Immature natural killer cell (primary cell): Measurements from ENCODE around the gene PHKG2. TPM values are rescaled to one million over a fixed set of nuclear protein-coding genes. Genes with fewer than 3 reads are reported as not detected.
"Not testable (repeated sequence)": the region's sequence is repeated elsewhere in the genome, so short reads cannot be mapped to it uniquely, and the experiment has no call there.

Source experiments
- DNase-seq, 3 donors: peaks; one replicate each; pipeline ENCODE4 v3.0.0; 2022; ENCODE audit warnings: mixed read lengths in 1 of 3
- H3K27ac Mint-ChIP-seq, 6 donors: one replicate each; pipeline ENCODE4 v1.8.0; 2020; ENCODE audit warnings: mixed read lengths in 6 of 6, mild to moderate bottlenecking in 5 of 6, inconsistent platforms in 4 of 6, moderate library complexity in 3 of 6
- H3K27me3 Mint-ChIP-seq, 3 donors: one replicate each; pipeline ENCODE4 v1.8.0; 2020 to 2021; ENCODE audit warnings: low read depth in 3 of 3, mild to moderate bottlenecking in 3 of 3, mixed read lengths in 3 of 3, moderate library complexity in 3 of 3, inconsistent platforms in 1 of 3
- H3K36me3 Mint-ChIP-seq, 3 donors: one replicate each; pipeline ENCODE4 v1.8.0; 2020; ENCODE audit warnings: mixed read lengths in 3 of 3, inconsistent platforms in 2 of 3, mild to moderate bottlenecking in 2 of 3
- H3K4me1 Mint-ChIP-seq, 2 donors: one replicate each; pipeline ENCODE4 v1.8.0; 2020; ENCODE audit warnings: inconsistent platforms in 2 of 2, mild to moderate bottlenecking in 2 of 2, mixed read lengths in 2 of 2, moderate library complexity in 1 of 2
- H3K4me3 Mint-ChIP-seq, 5 donors: one replicate each; pipeline ENCODE4 v1.8.0; 2020; ENCODE audit warnings: mild to moderate bottlenecking in 5 of 5, mixed read lengths in 5 of 5, inconsistent platforms in 3 of 5, moderate library complexity in 3 of 5
- H3K9me3 Mint-ChIP-seq, 6 donors: one replicate each; pipeline ENCODE4 v1.8.0; 2020; ENCODE audit warnings: mild to moderate bottlenecking in 6 of 6, mixed read lengths in 6 of 6, inconsistent platforms in 4 of 6, moderate library complexity in 3 of 6
- polyA plus RNA-seq, 3 donors: library from polyadenylated mRNA; unstranded; fragments of 300-500 nt; fragmentation: Illumina TruSeq; gene quantifications; one replicate each; pipeline ENCODE4 v1.2.3, GENCODE V29; 2021

Gene PHKG2, protein sequence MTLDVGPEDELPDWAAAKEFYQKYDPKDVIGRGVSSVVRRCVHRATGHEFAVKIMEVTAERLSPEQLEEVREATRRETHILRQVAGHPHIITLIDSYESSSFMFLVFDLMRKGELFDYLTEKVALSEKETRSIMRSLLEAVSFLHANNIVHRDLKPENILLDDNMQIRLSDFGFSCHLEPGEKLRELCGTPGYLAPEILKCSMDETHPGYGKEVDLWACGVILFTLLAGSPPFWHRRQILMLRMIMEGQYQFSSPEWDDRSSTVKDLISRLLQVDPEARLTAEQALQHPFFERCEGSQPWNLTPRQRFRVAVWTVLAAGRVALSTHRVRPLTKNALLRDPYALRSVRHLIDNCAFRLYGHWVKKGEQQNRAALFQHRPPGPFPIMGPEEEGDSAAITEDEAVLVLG
- 10 to 100 TPM; 49.2 to 91.0 (median 62.7) TPM for polyA plus RNA-seq

GRCh38 chr16:30747799-30748633 lies at the start of gene PHKG2:
Gene PHKG2 (plus strand): TSS chr16:30748425. CDS start chr16:30748821, 396 bp downstream.
- DNase-seq = peak; percentile 96 to 97 (median 96)
- peaks cover 34 to 44% of the 10 kb centered on the region in 2 donors for H3K4me1 Mint-ChIP-seq
- peak within 1 kb of the TSS; percentile 87 to 94 (median 91) for H3K4me3 Mint-ChIP-seq
- peak within 1 kb of the TSS; percentile 91 to 98 (median 94) for H3K27ac Mint-ChIP-seq
- H3K9me3 Mint-ChIP-seq = no peaks in the 10 kb centered on the region
- peaks cover 4 to 17% (median 15%) of the 10 kb centered on the region in 3 donors for H3K36me3 Mint-ChIP-seq
- H3K27me3 Mint-ChIP-seq = peaks cover 11 to 22% (median 18%) of the 10 kb centered on the region in 3 donors

- Mint-ChIP-seq H3K9me3 (no peaks in the 10 kb centered on the region), H3K27me3 (peaks cover 16 to 20% (median 18%) of the 10 kb centered on the region in 3 donors), H3K27ac (peak within 1 kb of the TSS; percentile 97 to 100 (median 100)), H3K4me1 (peaks cover 29 to 32% of the 10 kb centered on the region in 2 donors), H3K36me3 (peaks cover 5 to 11% (median 5%) of the 10 kb centered on the region in 3 donors), H3K4me3 (peak within 1 kb of the TSS; percentile 98 to 99 (median 98))
- peak; percentile 77 to 82 (median 81) for DNase-seq
Measured at GRCh38 chr16:30698816-30699614, 49.2 kb upstream of the PHKG2 start, which contains the start of gene SRCAP. Gene SRCAP (plus strand): TSS chr16:30699171. CDS start chr16:30700825, 1,654 bp downstream.

DNA sequence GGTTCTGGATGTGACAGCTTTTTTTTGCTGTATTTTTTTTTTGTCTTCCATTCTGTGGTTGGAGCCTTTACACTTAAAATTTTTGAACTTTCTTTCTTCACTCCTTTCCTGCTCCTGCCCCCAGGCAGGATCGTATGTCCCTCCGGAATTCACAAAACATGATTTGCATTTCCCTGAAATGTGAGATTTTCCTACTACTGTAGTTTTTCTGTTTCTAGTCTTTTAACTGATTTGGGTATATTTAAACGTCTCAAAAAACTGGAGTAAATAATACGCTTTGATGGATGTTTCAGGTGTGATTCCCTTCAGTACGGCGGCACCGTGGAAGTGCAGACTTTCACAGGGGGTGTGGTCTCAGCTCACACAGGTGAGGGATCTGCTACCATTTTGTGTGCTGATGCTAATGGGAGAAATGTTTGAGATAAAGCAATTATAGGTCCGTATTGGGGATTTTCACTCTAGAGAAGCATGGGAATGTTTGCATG lies 48.6 kb upstream of the PHKG2 start:
- DNase-seq = no peak
- peaks cover 8 to 17% (median 8%) of the 10 kb centered on the region in 3 donors for H3K36me3 Mint-ChIP-seq
- peak overlapping the region; percentile 97 to 100 (median 98) for H3K27ac Mint-ChIP-seq
- peaks cover 16 to 20% (median 18%) of the 10 kb centered on the region in 3 donors for H3K27me3 Mint-ChIP-seq
- peaks cover 28 to 32% of the 10 kb centered on the region in 2 donors for H3K4me1 Mint-ChIP-seq
- H3K4me3 Mint-ChIP-seq = peak overlapping the region; percentile 98 to 99 (median 98)
- H3K9me3 Mint-ChIP-seq = no peaks in the 10 kb centered on the region

GRCh38 chr16:30700491-30700890 lies 47.7 kb upstream of the PHKG2 start:
- Mint-ChIP-seq H3K9me3 (no peaks in the 10 kb centered on the region), H3K4me1 (peaks cover 26 to 32% of the 10 kb centered on the region in 2 donors), H3K27ac (peak overlapping the region in 4 of 6 donors; percentile 49 to 100 (median 98)), H3K4me3 (peak overlapping the region in 1 of 5 donors; percentile 98), H3K36me3 (peaks cover 8 to 21% (median 8%) of the 10 kb centered on the region in 3 donors), H3K27me3 (peaks cover 16 to 18% (median 18%) of the 10 kb centered on the region in 3 donors)
- DNase-seq = no peak

DNA sequence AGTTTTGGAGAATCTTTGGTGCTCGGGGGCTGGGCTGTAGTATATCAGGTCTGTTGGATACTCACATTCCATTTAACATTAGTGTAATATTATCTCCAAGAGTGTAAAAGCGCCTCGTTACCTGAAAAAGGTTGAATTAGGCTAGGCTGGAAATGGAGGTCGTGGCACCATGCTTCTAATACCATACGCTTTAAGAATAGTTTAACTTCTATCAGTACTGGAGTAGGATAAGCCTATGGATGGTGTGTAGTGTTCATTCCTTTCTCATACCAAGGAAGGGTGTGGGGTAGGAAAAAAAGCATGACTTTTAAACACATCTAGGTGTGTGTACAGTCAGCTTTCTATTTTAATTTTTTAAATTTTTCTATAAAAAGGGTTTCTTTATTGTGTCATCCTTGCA lies 47.3 kb upstream of the PHKG2 start:
- Mint-ChIP-seq H3K4me3 (peak overlapping the region in 2 of 5 donors; percentile 21 to 33), H3K27ac (peak overlapping the region in 2 of 6 donors; percentile 8 to 49), H3K4me1 (peaks cover 26 to 32% of the 10 kb centered on the region in 2 donors), H3K36me3 (peaks cover 8 to 23% (median 8%) of the 10 kb centered on the region in 3 donors), H3K27me3 (peaks cover 16 to 20% (median 18%) of the 10 kb centered on the region in 3 donors), H3K9me3 (no peaks in the 10 kb centered on the region)
- DNase-seq = no peak

DNA sequence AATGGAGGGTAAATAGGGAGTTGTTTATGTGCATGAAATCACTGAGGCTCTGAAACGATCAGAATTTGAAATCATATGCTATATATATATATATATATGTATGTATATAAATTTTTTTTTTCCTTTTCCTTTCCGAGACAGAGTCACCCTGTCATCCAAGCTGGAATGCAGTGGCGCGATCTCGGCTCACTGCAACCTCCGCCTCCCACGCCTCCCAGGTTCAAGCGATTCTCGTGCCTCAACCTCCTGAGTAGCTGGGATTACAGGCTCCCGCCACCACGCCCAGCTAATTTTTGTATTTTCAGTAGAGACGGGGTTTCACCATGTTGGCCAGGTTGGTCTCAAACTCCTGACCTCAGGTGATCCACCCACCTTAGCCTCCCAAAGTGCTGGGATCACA lies 45.2 kb upstream of the PHKG2 start:
- DNase-seq, H3K4me3 Mint-ChIP-seq, H3K27ac Mint-ChIP-seq, H3K9me3 Mint-ChIP-seq: not testable (repeated sequence)
- H3K36me3 Mint-ChIP-seq = peaks cover 22 to 40% (median 23%) of the 10 kb centered on the region in 3 donors
- H3K27me3 Mint-ChIP-seq = peaks cover 13 to 18% (median 18%) of the 10 kb centered on the region in 3 donors
- peaks cover 19 to 20% of the 10 kb centered on the region in 2 donors for H3K4me1 Mint-ChIP-seq

GRCh38 chr16:30703971-30704370 lies 44.3 kb upstream of the PHKG2 start:
- no peak for DNase-seq
- peaks cover 7 to 13% (median 12%) of the 10 kb centered on the region in 3 donors for H3K27me3 Mint-ChIP-seq
- H3K27ac Mint-ChIP-seq = no peak overlapping the region
- H3K36me3 Mint-ChIP-seq = peaks cover 22 to 40% (median 23%) of the 10 kb centered on the region in 3 donors
- no peak overlapping the region for H3K4me3 Mint-ChIP-seq
- peaks cover 0 to 2% (median 0%) of the 10 kb centered on the region in 6 donors for H3K9me3 Mint-ChIP-seq
- H3K4me1 Mint-ChIP-seq = peaks cover 18 to 19% of the 10 kb centered on the region in 2 donors

DNA sequence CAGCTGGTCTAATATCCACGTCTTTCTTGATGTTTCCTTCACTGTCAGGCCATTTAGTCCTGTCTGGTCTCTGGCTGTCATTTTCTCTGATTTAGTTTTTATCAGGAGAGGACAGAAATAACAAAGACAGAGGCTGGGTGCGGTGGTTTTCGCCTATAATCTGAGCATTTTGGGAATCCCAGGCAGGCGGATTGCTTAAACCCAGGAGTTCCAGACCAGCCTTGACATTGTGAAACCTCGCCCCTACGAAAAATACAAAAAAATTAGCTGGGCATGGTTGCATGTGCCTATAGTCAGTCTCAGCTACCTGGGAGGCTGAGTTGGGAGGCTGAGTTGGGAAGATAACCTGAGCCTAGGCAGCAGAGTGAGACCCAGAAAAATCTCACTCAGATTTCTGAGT lies 42.2 kb upstream of the PHKG2 start:
- DNase-seq = no peak
- H3K36me3 Mint-ChIP-seq = peaks cover 38 to 55% (median 39%) of the 10 kb centered on the region in 3 donors

GRCh38 chr16:30710971-30711370 lies 37.3 kb upstream of the PHKG2 start:
- no peak for DNase-seq
- H3K36me3 Mint-ChIP-seq = peaks cover 60 to 75% (median 69%) of the 10 kb centered on the region in 3 donors
- H3K9me3 Mint-ChIP-seq = peaks cover 0 to 3% (median 0%) of the 10 kb centered on the region in 6 donors
- H3K4me3 Mint-ChIP-seq = no peak overlapping the region
- H3K27me3 Mint-ChIP-seq = peaks cover 3 to 10% (median 10%) of the 10 kb centered on the region in 3 donors
- peak overlapping the region in 5 of 6 donors; percentile 42 to 80 (median 53) for H3K27ac Mint-ChIP-seq
- peaks cover 15% of the 10 kb centered on the region in 2 donors for H3K4me1 Mint-ChIP-seq

More for the DNA sequence above, 42.2 kb upstream of the PHKG2 start:
- Mint-ChIP-seq H3K4me1 (peaks cover under 1 to 2% of the 10 kb centered on the region in 2 donors), H3K27me3 (peaks cover 2 to 4% (median 3%) of the 10 kb centered on the region in 3 donors), H3K9me3 (peaks cover 0 to 2% (median 0%) of the 10 kb centered on the region in 6 donors), H3K4me3 (no peak overlapping the region), H3K27ac (no peak overlapping the region)

GRCh38 chr16:30711712-30712111 lies 36.5 kb upstream of the PHKG2 start:
- Mint-ChIP-seq H3K27me3 (peaks cover 2 to 10% (median 10%) of the 10 kb centered on the region in 3 donors), H3K9me3 (peaks cover 0 to 3% (median 0%) of the 10 kb centered on the region in 6 donors), H3K36me3 (peaks cover 66 to 80% (median 73%) of the 10 kb centered on the region in 3 donors), H3K4me3 (no peak overlapping the region), H3K4me1 (peaks cover 22 to 23% of the 10 kb centered on the region in 2 donors), H3K27ac (peak overlapping the region; percentile 2 to 86 (median 65))
- no peak for DNase-seq

DNA sequence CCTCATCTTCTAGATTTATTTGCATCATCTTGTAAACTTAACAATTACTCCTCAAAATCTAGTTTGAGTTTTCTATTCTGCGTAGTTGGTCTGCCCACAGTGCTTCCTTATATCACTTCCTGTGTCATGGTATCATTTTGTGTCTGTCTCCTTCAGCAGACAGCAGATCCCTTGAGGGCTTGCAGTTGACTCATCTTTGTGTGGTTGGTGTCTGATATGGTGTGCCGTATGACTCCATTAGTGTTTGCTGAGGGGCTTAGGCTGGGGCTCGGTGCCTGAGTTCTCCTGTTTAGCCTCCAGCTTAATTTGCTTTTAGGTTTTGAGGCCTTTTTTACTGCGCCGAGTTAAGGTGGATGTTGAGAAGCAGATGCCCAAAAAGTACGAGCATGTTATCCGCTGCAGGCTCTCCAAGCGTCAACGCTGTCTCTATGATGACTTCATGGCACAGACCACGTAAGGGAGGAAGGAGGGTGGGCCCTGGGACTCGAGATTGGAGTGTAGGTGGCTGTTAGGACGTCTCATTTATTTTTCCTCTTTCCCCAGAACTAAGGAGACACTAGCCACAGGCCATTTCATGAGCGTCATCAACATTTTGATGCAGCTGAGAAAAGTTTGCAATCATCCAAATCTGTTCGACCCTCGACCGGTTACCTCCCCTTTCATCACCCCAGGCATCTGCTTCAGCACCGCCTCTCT lies 32.3 kb upstream of the PHKG2 start:
- Mint-ChIP-seq H3K27me3 (peaks cover 2 to 8% (median 7%) of the 10 kb centered on the region in 3 donors), H3K36me3 (peaks cover 51 to 67% (median 51%) of the 10 kb centered on the region in 3 donors), H3K4me3 (peak overlapping the region; percentile 61 to 86 (median 79)), H3K4me1 (peaks cover 27 to 29% of the 10 kb centered on the region in 2 donors), H3K9me3 (peaks cover 0 to 1% (median 0%) of the 10 kb centered on the region in 6 donors), H3K27ac (peak overlapping the region; percentile 97 to 100 (median 98))
- peak; percentile 64 to 74 (median 69) for DNase-seq

- Mint-ChIP-seq H3K27me3 (peaks cover 2 to 10% (median 4%) of the 10 kb centered on the region in 3 donors), H3K4me3 (no peak overlapping the region), H3K27ac (peak overlapping the region in 3 of 6 donors; percentile 7 to 64 (median 56)), H3K36me3 (peaks cover 42 to 69% (median 55%) of the 10 kb centered on the region in 3 donors), H3K9me3 (no peaks in the 10 kb centered on the region), H3K4me1 (peaks cover 21 to 27% of the 10 kb centered on the region in 2 donors)
- no peak for DNase-seq
Measured at GRCh38 chr16:30720086-30720485, 28.1 kb upstream of the PHKG2 start.
